ENCODE measurements around the gene RNASE1.

DNA sequence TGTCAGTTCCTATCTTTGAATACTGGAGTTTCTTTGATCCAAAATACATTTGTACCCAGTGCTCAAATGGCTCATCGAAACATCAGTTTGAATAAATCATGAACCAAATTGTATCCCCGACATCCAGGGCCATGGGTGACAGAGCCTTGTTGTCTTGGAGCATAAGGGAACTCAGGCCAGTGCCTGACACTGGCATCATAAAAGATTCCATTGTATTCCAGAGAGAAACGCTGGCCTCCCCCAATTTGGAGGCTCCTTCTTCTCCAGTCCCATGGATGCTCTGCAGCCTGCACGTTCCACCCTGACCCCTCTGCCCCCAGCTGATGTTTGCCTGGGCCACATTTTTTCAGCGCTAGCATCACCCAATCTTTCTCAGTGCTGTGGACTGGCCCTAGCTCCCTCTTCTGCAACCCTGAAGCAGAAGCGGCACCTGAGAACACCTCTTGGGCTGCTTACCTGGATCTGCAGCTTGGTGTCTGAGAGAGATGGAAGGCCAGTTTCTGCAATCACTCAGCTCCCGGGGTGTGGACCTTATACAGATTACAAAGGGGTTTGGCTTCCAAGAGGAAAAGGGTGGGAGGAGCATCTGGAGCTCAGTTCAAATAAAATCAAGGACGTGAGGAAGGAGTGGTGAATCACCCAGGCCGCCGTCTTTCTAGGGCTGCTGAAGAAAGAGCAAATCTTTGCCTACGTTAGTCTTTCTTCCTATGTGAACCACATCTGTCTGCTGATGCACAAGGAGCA is at the start of gene RNASE1:
- TF ChIP-seq EZH2phosphoT487 (IDR thresholded peaks at IDR 0.05; ENCODE audit: insufficient read depth, low read depth) (no peak), EZH2 (IDR thresholded peaks at IDR 0.05; ENCODE audit: insufficient read depth, poor library complexity, severe bottlenecking) (no peak)
